GM08714 (cell line): ENCODE measurements around the gene UPK1B.

Source experiments
- H3K4me3 ChIP-seq: fragments of 200-500 bp; sonication (Bioruptor generic); 2 replicates; pipeline ENCODE4 v1.5.1; 2014; ENCODE audit warnings: mild to moderate bottlenecking, low read length, inconsistent platforms
- ZNF274 ChIP-seq: IDR thresholded peaks from 2 replicates; pipeline ENCODE4 v1.6.1; 2012; ENCODE audit warnings: mild to moderate bottlenecking, low read depth, low read length

UPK1B gene

GRCh38 chr3:119243712-119244111, 70.3 kb downstream of the UPK1B start:
- no peak for TF ChIP-seq ZNF274
- H3K4me3 ChIP-seq: no peak overlapping the region

- TF ChIP-seq ZNF274: no peak
Measured at GRCh38 chr3:119245778-119246177, 72.4 kb downstream of the UPK1B start.

More at GRCh38 chr3:119245778-119246177, 72.4 kb downstream of the UPK1B start:
- H3K4me3 ChIP-seq: no peak overlapping the region
